Measurements from ENCODE around the gene MACROD1. TPM values are rescaled to one million over a fixed set of nuclear protein-coding genes. Genes with fewer than 3 reads are reported as not detected.

The MACROD1 gene
- total RNA-seq, 4 donors from 2014 or later = 30.6 to 45.0 (median 35.0) TPM

DNA sequence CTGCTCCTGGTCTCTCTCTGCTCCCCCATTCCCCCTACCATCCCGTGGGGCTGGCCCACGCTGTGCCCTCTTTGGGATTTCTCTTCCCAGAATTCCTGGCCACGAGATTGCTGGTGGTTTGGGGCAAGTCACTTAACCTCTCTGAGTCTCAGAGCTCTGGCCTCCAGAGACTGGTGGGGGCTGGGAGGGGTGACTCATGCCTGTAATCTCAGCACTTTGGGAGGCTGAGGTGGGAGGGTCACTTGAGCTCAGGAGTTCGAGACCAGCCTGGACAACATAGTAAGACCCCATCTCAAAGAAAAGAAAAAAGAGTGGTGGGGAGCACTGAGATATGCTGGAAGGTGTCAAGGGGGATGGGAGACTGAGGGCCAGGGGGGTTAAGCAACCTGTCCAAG is 161.3 kb downstream of the MACROD1 start:
- peaks cover 0 to 62% (median 22%) of the 10 kb centered on the region in 4 donors for H3K4me1 ChIP-seq
- no peak overlapping the region for H3K27ac ChIP-seq
- H3K9me3 ChIP-seq = no peaks in the 10 kb centered on the region
- no peaks in the 10 kb centered on the region for H3K27me3 ChIP-seq
- no peak for DNase-seq (ENCODE audit: low spot score in 2 of 2)
- no peak overlapping the region for H3K4me3 ChIP-seq
- H3K36me3 ChIP-seq = no peaks in the 10 kb centered on the region
- TF ChIP-seq POLR2A (IDR thresholded peaks at IDR 0.05) = no peak
- TF ChIP-seq, protein P1, sequence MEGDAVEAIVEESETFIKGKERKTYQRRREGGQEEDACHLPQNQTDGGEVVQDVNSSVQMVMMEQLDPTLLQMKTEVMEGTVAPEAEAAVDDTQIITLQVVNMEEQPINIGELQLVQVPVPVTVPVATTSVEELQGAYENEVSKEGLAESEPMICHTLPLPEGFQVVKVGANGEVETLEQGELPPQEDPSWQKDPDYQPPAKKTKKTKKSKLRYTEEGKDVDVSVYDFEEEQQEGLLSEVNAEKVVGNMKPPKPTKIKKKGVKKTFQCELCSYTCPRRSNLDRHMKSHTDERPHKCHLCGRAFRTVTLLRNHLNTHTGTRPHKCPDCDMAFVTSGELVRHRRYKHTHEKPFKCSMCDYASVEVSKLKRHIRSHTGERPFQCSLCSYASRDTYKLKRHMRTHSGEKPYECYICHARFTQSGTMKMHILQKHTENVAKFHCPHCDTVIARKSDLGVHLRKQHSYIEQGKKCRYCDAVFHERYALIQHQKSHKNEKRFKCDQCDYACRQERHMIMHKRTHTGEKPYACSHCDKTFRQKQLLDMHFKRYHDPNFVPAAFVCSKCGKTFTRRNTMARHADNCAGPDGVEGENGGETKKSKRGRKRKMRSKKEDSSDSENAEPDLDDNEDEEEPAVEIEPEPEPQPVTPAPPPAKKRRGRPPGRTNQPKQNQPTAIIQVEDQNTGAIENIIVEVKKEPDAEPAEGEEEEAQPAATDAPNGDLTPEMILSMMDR (IDR thresholded peaks at IDR 0.05) = no peak
- TF ChIP-seq EP300 (IDR thresholded peaks at IDR 0.05) = no peak
- 54 to 65% methylated on average over 4 of the region's 4 CpGs for WGBS, 2 donors

DNA sequence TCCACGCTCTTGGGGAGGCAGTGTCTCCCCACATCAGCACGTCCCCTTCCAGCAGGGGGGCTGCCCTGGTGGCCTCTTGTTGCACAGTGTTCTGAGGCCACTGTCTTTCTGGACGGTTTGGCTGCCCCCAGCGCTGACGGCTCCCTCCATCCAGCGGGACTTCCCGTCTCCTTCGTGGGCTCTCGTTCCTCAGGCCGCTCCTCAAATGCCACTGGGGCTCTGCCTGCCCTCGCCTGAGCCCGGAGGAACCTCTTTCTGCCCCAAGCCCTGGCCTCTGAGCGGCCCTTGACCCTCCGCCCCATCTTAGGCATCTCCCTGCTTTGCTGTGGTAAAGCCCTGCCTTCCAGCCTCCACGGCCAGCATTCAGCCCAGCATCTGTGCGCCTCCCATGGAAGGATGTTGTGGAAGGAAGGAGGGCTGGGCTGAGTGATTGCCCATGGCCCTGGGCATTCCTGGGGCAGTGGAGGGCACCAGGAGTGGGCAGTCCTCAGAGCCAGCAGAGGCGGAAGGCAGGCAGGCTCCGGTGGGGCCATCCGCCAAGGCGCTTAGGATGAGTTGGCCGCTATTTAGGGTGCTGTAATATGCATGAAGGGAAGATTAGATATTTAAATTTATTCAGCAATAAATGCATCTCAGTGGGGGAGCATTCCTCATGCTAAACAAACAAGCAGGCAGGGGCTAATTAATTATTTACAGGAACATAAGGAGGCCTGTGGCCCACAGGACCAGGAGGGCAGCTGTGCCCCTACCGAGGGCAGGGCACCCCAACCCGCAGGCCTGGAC is 161.9 kb downstream of the MACROD1 start:
- TF ChIP-seq POLR2A (IDR thresholded peaks at IDR 0.05) = no peak
- no peak for TF ChIP-seq EP300 (IDR thresholded peaks at IDR 0.05)
- TF ChIP-seq, protein P1 (IDR thresholded peaks at IDR 0.05) = no peak
- H3K4me1 ChIP-seq = peaks cover 0 to 68% (median 26%) of the 10 kb centered on the region in 4 donors
- WGBS, 2 donors = 33 to 57% methylated on average over 23 of the region's 23 CpGs

DNA sequence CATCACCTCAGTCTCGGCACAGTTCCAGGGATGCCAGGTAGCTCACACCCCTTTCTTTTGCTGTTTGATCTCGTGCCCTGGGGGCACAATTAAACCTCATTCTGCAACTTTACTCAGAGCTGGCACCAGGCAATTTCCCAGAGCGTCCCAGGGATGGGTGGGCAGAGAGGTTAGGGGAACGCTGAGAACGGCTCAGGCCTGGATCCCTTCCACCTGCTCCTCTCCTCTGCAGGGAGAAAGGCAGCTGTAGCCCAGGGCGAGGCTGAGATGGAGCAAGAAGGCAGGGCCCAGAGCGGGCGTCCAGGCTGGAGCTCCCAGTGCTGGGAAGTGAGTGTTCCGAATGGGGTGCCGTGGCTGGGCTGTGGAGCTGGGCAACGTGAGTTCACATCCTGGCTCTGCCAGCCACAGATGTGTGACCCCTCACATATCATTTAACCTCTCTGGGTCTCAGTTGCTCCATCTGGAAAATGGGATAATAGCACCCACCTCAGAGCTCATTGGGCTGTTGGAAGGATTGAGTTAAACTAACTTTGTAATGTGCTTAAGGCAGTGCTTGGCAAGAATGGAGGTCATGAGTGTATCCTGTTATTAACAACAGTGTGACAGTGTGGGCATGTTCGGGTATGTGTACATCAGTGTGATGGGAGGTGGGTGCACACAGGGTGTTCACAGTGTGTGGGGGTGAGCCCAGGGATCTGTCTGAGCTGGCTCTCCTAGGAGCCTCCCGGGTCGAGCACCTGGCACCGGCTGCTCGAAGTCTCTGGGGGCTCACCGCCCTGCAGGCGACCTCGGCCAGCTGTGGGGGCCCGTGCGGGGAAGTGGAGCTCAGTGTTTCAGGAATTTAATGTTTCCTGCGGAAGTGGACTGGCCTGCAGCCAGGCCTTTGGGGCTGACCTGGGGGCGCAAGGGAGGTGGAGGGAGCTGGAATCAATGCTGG is 164.2 kb downstream of the MACROD1 start:
- Histone ChIP-seq H3K9me3 (no peaks in the 10 kb centered on the region), H3K27ac (no peak overlapping the region), H3K27me3 (no peaks in the 10 kb centered on the region), H3K4me1 (peaks cover 0 to 63% (median 18%) of the 10 kb centered on the region in 4 donors), H3K4me3 (no peak overlapping the region), H3K36me3 (peaks cover 0 to 25% (median 0%) of the 10 kb centered on the region in 3 donors)
- WGBS, 2 donors = 40 to 44% methylated on average over 23 of the region's 23 CpGs
- no peak for TF ChIP-seq POLR2A (IDR thresholded peaks at IDR 0.05)
- no peak for TF ChIP-seq EP300 (IDR thresholded peaks at IDR 0.05)
- TF ChIP-seq, protein P1 (IDR thresholded peaks at IDR 0.05) = no peak
- no peak for DNase-seq (ENCODE audit: low spot score in 2 of 2)

More for the DNA sequence above, 161.9 kb downstream of the MACROD1 start:
- Histone ChIP-seq H3K9me3 (no peaks in the 10 kb centered on the region), H3K36me3 (peaks cover 0 to 2% (median 0%) of the 10 kb centered on the region in 3 donors), H3K4me3 (no peak overlapping the region), H3K27me3 (no peaks in the 10 kb centered on the region), H3K27ac (no peak overlapping the region)
- no peak for DNase-seq (ENCODE audit: low spot score in 2 of 2)

DNA sequence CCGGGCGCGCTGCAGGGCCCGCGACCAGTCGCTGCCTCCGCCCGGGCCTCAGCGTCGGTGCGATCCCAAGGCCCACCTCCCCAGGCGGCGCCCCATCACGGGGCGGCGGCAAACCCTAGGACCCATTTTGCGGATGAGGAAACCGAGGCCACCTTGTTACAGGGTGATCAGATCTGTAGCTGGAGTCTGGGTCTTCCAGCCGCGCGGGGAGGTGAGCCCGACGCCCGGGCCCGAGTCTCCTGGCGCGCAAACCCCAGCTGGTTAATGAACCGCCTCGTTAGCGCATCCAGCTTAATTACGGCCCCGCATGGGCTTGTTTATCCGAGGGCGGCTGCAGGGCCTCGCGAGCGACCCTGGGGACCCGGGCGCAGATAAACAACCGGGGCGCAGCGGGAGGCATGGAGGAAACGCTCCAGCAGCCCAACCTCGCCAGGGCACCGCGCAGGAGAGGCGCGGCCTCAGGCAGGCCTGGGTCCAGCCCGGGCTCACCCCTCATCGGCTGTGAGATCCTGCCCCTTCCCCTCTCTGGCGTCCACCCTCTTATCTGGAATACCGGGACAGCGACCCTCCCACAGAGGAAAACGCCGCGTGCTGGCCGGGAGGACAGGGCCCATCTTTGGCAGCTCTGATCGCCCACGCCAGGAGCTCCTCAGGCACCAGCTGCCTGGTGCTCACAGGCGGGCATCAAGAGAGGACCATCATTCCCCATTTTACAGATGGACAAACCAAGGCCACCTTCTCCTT is 165.0 kb downstream of the MACROD1 start:
- Histone ChIP-seq H3K27ac (peak overlapping the region in 1 of 4 donors; percentile 49), H3K4me1 (peaks cover 0 to 55% (median 16%) of the 10 kb centered on the region in 4 donors), H3K9me3 (no peaks in the 10 kb centered on the region), H3K36me3 (peaks cover 0 to 33% (median 0%) of the 10 kb centered on the region in 3 donors), H3K27me3 (no peaks in the 10 kb centered on the region), H3K4me3 (peak overlapping the region; percentile 3 to 47 (median 36))
- TF ChIP-seq EP300 (IDR thresholded peaks at IDR 0.05) (no peak), POLR2A (IDR thresholded peaks at IDR 0.05) (no peak)
- TF ChIP-seq, protein P1 (IDR thresholded peaks at IDR 0.05) = no peak
- WGBS, 2 donors = 28 to 40% methylated on average over 38 to 48 of the region's 60 CpGs
- DNase-seq (ENCODE audit: low spot score in 2 of 2) = no peak
